Measurements from ENCODE around the gene LCMT1. TPM values are rescaled to one million over a fixed set of nuclear protein-coding genes. Genes with fewer than 3 reads are reported as not detected.

The LCMT1 gene
- total RNA-seq, 1 experiment from 2014 or later, result 31.0 TPM

- no peaks in the 10 kb centered on the region for H3F3A ChIP-seq (ENCODE audit: low read length, unreplicated experiment)
- ChIA-PET POLR2A (ENCODE audit: unreplicated experiment) (no interaction called here), CTCF (no interaction called here)
- H3K9ac ChIP-seq (ENCODE audit: low read length), result no peak overlapping the region
- intact Hi-C loops (cut with micrococcal nuclease), result no loop called here
- H3K4me3 ChIP-seq (ENCODE audit: low read length), result no peak overlapping the region
- H3K4me1 ChIP-seq (ENCODE audit: insufficient read depth, low read length), result no peaks in the 10 kb centered on the region; the same call in 1 of the 2 replicates
- no peak overlapping the region for H3K4me2 ChIP-seq (ENCODE audit: low read length)
- no peak for DNase-seq
- no peak for ATAC-seq
- H2AFZ ChIP-seq (ENCODE audit: low read length), result no peak overlapping the region
- H3K9me3 ChIP-seq (ENCODE audit: low read length), result no peaks in the 10 kb centered on the region
- TF ChIP-seq CTCF (conservative IDR thresholded peaks at IDR 0.05; ENCODE audit: low read depth, low read length) (no peak), EZH2 (IDR thresholded peaks at IDR 0.05; ENCODE audit: low read length, unreplicated experiment) (no peak), EZH2phosphoT487 (IDR thresholded peaks at IDR 0.05; ENCODE audit: borderline replicate concordance, low read length) (no peak)
- BruUV-seq (replicated peaks), result no TSS peak
- H4K20me1 ChIP-seq (ENCODE audit: low read length), result no peaks in the 10 kb centered on the region
- H3K27me3 ChIP-seq (ENCODE audit: low read length), result no peaks in the 10 kb centered on the region
- H3K9me2 ChIP-seq (replicated peaks; ENCODE audit: low read length), result no peaks in the 10 kb centered on the region
- no peaks in the 10 kb centered on the region for H3K79me2 ChIP-seq (ENCODE audit: low read length)
- no peaks in the 10 kb centered on the region for H3K36me3 ChIP-seq (ENCODE audit: low read depth, low read length)
- H3K27ac ChIP-seq (ENCODE audit: low read length), result no peak overlapping the region
These were observed 80.6 kb downstream of the LCMT1 start for GRCh38 chr16:25192096-25192495.

- H3K4me1 ChIP-seq (ENCODE audit: insufficient read depth, low read length), result peaks cover 10% of the 10 kb centered on the region
- no peak overlapping the region for H2AFZ ChIP-seq (ENCODE audit: low read length)
- H3K27ac ChIP-seq (ENCODE audit: low read length), result no peak overlapping the region
- TF ChIP-seq EZH2phosphoT487 (IDR thresholded peaks at IDR 0.05; ENCODE audit: borderline replicate concordance, low read length) (no peak), EZH2 (IDR thresholded peaks at IDR 0.05; ENCODE audit: low read length, unreplicated experiment) (no peak), CTCF (conservative IDR thresholded peaks at IDR 0.05; ENCODE audit: low read depth, low read length) (no peak)
- DNase-seq, result no peak
- H3K36me3 ChIP-seq (ENCODE audit: low read depth, low read length), result no peaks in the 10 kb centered on the region
- H3K9ac ChIP-seq (ENCODE audit: low read length), result no peak overlapping the region
- intact Hi-C loops (cut with micrococcal nuclease), result no loop called here
- H3K9me2 ChIP-seq (replicated peaks; ENCODE audit: low read length), result no peaks in the 10 kb centered on the region
- ATAC-seq, result no peak
- no TSS peak for BruUV-seq (replicated peaks)
- no peaks in the 10 kb centered on the region for H3K9me3 ChIP-seq (ENCODE audit: low read length)
- H3K27me3 ChIP-seq (ENCODE audit: low read length), result no peaks in the 10 kb centered on the region
- no peaks in the 10 kb centered on the region for H4K20me1 ChIP-seq (ENCODE audit: low read length)
- H3F3A ChIP-seq (ENCODE audit: low read length, unreplicated experiment), result no peaks in the 10 kb centered on the region
- ChIA-PET CTCF (no interaction called here), POLR2A (ENCODE audit: unreplicated experiment) (no interaction called here)
- H3K4me2 ChIP-seq (ENCODE audit: low read length), result no peak overlapping the region
- no peak overlapping the region for H3K4me3 ChIP-seq (ENCODE audit: low read length)
- H3K79me2 ChIP-seq (ENCODE audit: low read length), result no peaks in the 10 kb centered on the region
These were observed 82.8 kb downstream of the LCMT1 start for GRCh38 chr16:25194273-25194878.

GRCh38 chr16:25198021-25198420 is 86.5 kb downstream of the LCMT1 start:
- no TSS peak for BruUV-seq (replicated peaks)
- CTCF ChIA-PET, result no interaction called here

More at GRCh38 chr16:25198021-25198420, 86.5 kb downstream of the LCMT1 start:
- TF ChIP-seq CTCF (conservative IDR thresholded peaks at IDR 0.05; ENCODE audit: low read depth, low read length) (no peak), EZH2phosphoT487 (IDR thresholded peaks at IDR 0.05; ENCODE audit: borderline replicate concordance, low read length) (no peak), EZH2 (IDR thresholded peaks at IDR 0.05; ENCODE audit: low read length, unreplicated experiment) (no peak)
- no peaks in the 10 kb centered on the region for H3K79me2 ChIP-seq (ENCODE audit: low read length)
- no peaks in the 10 kb centered on the region for H3K9me3 ChIP-seq (ENCODE audit: low read length)
- ATAC-seq, result peak; percentile 82
- H2AFZ ChIP-seq (ENCODE audit: low read length), result no peak overlapping the region
- intact Hi-C loops (cut with micrococcal nuclease), result no loop called here
- H3K4me1 ChIP-seq (ENCODE audit: insufficient read depth, low read length), result peaks cover 10% of the 10 kb centered on the region
- no peaks in the 10 kb centered on the region for H3K27me3 ChIP-seq (ENCODE audit: low read length)
- no peak overlapping the region for H3K9ac ChIP-seq (ENCODE audit: low read length)
- no peaks in the 10 kb centered on the region for H3K36me3 ChIP-seq (ENCODE audit: low read depth, low read length)
- POLR2A ChIA-PET (ENCODE audit: unreplicated experiment), result no interaction called here
- H3K27ac ChIP-seq (ENCODE audit: low read length), result peak overlapping the region; percentile 36
- H3K9me2 ChIP-seq (replicated peaks; ENCODE audit: low read length), result no peaks in the 10 kb centered on the region
- H3F3A ChIP-seq (ENCODE audit: low read length, unreplicated experiment), result no peaks in the 10 kb centered on the region
- no peaks in the 10 kb centered on the region for H4K20me1 ChIP-seq (ENCODE audit: low read length)
- 0 out of 2 replicates have a peak overlapping the region, but pooled peaks have one; percentile 13 for H3K4me2 ChIP-seq (ENCODE audit: low read length)
- peak; percentile 87 for DNase-seq
- H3K4me3 ChIP-seq (ENCODE audit: low read length), result no peak overlapping the region
